AG04449 (cell line): Measurements from ENCODE around the gene CLEC2B.

Source experiments
- CTCF ChIA-PET: fragments of 350-600 bp; formaldehyde crosslinking; extraction: SDS; loops from one replicate; lab custom pipeline; 2021; ENCODE audit warnings: antibody characterized with exemption; lab: Yijun Ruan, JAX
- POLR2A ChIA-PET: fragments of 400-600, 350-600 bp; formaldehyde crosslinking; extraction: SDS; loops from one replicate; lab custom pipeline; 2020; ENCODE audit warnings: antibody characterized with exemption, inconsistent platforms; lab: Yijun Ruan, JAX
- DNase-seq: peaks from one replicate; pipeline ENCODE4 v3.0.0-alpha.2; 2010; ENCODE audit warnings: low read depth, low spot score
- H3K4me3 ChIP-seq: 2 replicates; pipeline ENCODE4 v1.5.1; 2011; ENCODE audit warnings: low read depth, mild to moderate bottlenecking, control low read depth, low read length
- CTCF ChIP-seq: IDR thresholded peaks from one replicate; pipeline ENCODE4 v1.5.1; 2011; ENCODE audit warnings: mild to moderate bottlenecking, moderate library complexity, low read length, control low read depth, inconsistent platforms; ENCODE audit not compliant: insufficient read depth; ENCODE audit errors: missing control alignments

Gene CLEC2B

GRCh38 chr12:9808504-9808903, 60.6 kb downstream of the CLEC2B start:
- ChIA-PET CTCF (no interaction called here), POLR2A (no interaction called here)
- DNase-seq: no peak
- TF ChIP-seq CTCF: no peak
- H3K4me3 ChIP-seq: no peak overlapping the region

- H3K4me3 ChIP-seq: no peak overlapping the region
- DNase-seq: no peak
- ChIA-PET POLR2A (no interaction called here), CTCF (no interaction called here)
- no peak for TF ChIP-seq CTCF
Measured at GRCh38 chr12:9806714-9807113, 62.4 kb downstream of the CLEC2B start.

GRCh38 chr12:9805883-9806282, 63.3 kb downstream of the CLEC2B start:
- ChIA-PET CTCF (no interaction called here), POLR2A (no interaction called here)
- DNase-seq: no peak
- H3K4me3 ChIP-seq: no peak overlapping the region
- TF ChIP-seq CTCF: no peak
